ENCODE measurements around the gene TPH2.

GRCh38 chr12:71941174-71941573, 2.5 kb downstream of the TPH2 start:
- TF ChIP-seq POLR2AphosphoS5 (IDR thresholded peaks at IDR 0.05) (no peak), CTCF (IDR thresholded peaks at IDR 0.05) (no peak), POLR2A (IDR thresholded peaks at IDR 0.05) (no peak)
